GM12874 (cell line): ENCODE results near the gene ADAMTS13.

Source experiments
- TF ChIP-seq, protein P1 (sequence below): IDR thresholded peaks from 2 replicates; pipeline ENCODE4 v1.5.1; 2011; ENCODE audit warnings: low read depth, mild to moderate bottlenecking, control low read depth, low read length, moderate library complexity; ENCODE audit not compliant: insufficient read depth

ADAMTS13 gene

GRCh38 chr9:133470988-133471387, 48.8 kb downstream of the ADAMTS13 start:
- TF ChIP-seq, protein P1, sequence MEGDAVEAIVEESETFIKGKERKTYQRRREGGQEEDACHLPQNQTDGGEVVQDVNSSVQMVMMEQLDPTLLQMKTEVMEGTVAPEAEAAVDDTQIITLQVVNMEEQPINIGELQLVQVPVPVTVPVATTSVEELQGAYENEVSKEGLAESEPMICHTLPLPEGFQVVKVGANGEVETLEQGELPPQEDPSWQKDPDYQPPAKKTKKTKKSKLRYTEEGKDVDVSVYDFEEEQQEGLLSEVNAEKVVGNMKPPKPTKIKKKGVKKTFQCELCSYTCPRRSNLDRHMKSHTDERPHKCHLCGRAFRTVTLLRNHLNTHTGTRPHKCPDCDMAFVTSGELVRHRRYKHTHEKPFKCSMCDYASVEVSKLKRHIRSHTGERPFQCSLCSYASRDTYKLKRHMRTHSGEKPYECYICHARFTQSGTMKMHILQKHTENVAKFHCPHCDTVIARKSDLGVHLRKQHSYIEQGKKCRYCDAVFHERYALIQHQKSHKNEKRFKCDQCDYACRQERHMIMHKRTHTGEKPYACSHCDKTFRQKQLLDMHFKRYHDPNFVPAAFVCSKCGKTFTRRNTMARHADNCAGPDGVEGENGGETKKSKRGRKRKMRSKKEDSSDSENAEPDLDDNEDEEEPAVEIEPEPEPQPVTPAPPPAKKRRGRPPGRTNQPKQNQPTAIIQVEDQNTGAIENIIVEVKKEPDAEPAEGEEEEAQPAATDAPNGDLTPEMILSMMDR = no peak

GRCh38 chr9:133471551-133472276, 49.5 kb downstream of the ADAMTS13 start:
- TF ChIP-seq, protein P1 = no peak

GRCh38 chr9:133472277-133472645, 50.1 kb downstream of the ADAMTS13 start:
- TF ChIP-seq, protein P1 = no peak

DNA sequence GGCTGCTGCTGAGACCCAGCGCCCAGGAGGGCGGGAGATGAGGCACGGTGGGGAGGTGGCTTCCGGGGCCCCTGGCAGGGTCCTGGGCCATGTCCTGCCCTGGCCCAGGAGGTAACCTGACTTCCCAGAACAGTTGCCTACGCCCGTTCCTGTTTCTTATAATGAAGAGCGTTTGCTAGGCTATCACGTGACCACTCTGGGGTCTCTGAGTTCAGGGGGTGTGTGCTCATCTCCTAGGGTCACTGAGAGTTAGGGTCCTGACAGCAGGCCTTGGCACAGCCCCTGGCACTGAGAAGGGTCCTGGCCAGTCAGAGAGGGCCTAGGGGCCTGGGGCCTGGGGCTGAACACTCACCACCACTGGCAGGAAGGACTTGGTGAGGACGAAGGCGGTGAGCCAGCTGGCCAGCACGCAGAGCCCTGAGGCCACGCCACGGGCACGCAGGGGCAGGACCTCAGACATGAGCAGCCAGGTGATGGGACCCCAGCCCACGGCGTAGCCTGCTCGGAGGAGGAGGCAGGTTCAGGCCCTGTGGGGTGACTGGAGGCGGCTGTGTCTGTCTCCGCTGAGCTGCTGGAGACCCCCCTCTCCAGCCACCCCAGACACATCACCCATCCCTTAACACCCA, 50.7 kb downstream of the ADAMTS13 start:
- TF ChIP-seq, protein P1 = no peak

GRCh38 chr9:133473743-133474142, 51.6 kb downstream of the ADAMTS13 start:
- TF ChIP-seq, protein P1 = no peak

- TF ChIP-seq, protein P1 = no peak
These were observed 52.0 kb downstream of the ADAMTS13 start for GRCh38 chr9:133474215-133474614.

GRCh38 chr9:133474853-133475252, 52.7 kb downstream of the ADAMTS13 start:
- TF ChIP-seq, protein P1 = no peak
